Caco-2 (cell line): ENCODE results near the gene VRK1. TPM values are rescaled to one million over a fixed set of nuclear protein-coding genes. Genes with fewer than 3 reads are reported as not detected.

Source experiments
- BruUV-seq: library from RNA; stranded (reverse); fragments of 400-500 nt; replicated peaks from 2 replicates; lab custom pipeline; 2021; lab: Mats Ljungman, UMichigan
- CTCF ChIA-PET: fragments of 300-600 bp; sonication (Branson Sonifier 250); formaldehyde crosslinking; loops from one replicate; lab custom pipeline; 2022; ENCODE audit warnings: antibody characterized with exemption; lab: Charles Lee
- POLR2A ChIA-PET: fragments of 300-600 bp; sonication (Branson Sonifier 250); formaldehyde crosslinking; loops from one replicate; lab custom pipeline; 2022; ENCODE audit warnings: antibody characterized with exemption; lab: Charles Lee
- DNase-seq, 2 experiments: peaks; one replicate each; pipeline versions ENCODE4 v3.0.0 to v3.0.0-alpha.2; 2020 to 2022
- H3K27me3 ChIP-seq: replicated peaks from 2 replicates; pipeline ENCODE4 v1.6.0; 2011; ENCODE audit warnings: low read length; ENCODE audit not compliant: control insufficient read depth, insufficient read depth
- H3K36me3 ChIP-seq: 2 replicates; pipeline ENCODE4 v1.5.1; 2011; ENCODE audit warnings: low read length; ENCODE audit not compliant: control insufficient read depth, insufficient read depth
- H3K4me1 ChIP-seq: fragments of 250-450 bp; sonication (Bioruptor Pico); 2 replicates; pipeline ENCODE4 v1.5.1; 2020; ENCODE audit warnings: mild to moderate bottlenecking
- H3K4me3 ChIP-seq: 2 replicates; pipeline ENCODE4 v1.5.1; 2011; ENCODE audit warnings: low read depth, mild to moderate bottlenecking, control low read depth, low read length
- H3K9me3 ChIP-seq: fragments of 250-450 bp; sonication (Bioruptor Pico); 2 replicates; pipeline ENCODE4 v1.5.1; 2020; ENCODE audit warnings: mild to moderate bottlenecking, moderate library complexity
- H3K27ac Mint-ChIP-seq: one replicate; pipeline ENCODE4 v1.8.0; 2022; ENCODE audit warnings: mixed read lengths; ENCODE audit not compliant: unreplicated experiment
- H3K27me3 Mint-ChIP-seq: one replicate; pipeline ENCODE4 v1.8.0; 2022; ENCODE audit warnings: mixed read lengths; ENCODE audit not compliant: insufficient read depth, unreplicated experiment
- H3K36me3 Mint-ChIP-seq: one replicate; pipeline ENCODE4 v1.8.0; 2022; ENCODE audit warnings: mild to moderate bottlenecking, mixed read lengths; ENCODE audit not compliant: insufficient read depth, unreplicated experiment
- H3K4me1 Mint-ChIP-seq: one replicate; pipeline ENCODE4 v1.8.0; 2022; ENCODE audit warnings: low read depth, mixed read lengths; ENCODE audit not compliant: unreplicated experiment
- H3K4me3 Mint-ChIP-seq: one replicate; pipeline ENCODE4 v1.8.0; 2022; ENCODE audit warnings: mild to moderate bottlenecking, moderate library complexity, mixed read lengths; ENCODE audit not compliant: unreplicated experiment
- H3K9me3 Mint-ChIP-seq: one replicate; pipeline ENCODE4 v1.8.0; 2022; ENCODE audit warnings: mixed read lengths; ENCODE audit not compliant: unreplicated experiment
- intact Hi-C: fragments of 100-400 bp; cut with micrococcal nuclease; formaldehyde crosslinking; loops from one replicate; pipeline ENCODE4 v1.10.0; 2022; ENCODE audit not compliant: unreplicated experiment
- total RNA-seq: library from RNA; stranded (reverse); gene quantifications from 2 replicates; pipeline ENCODE4 v1.2.3, GENCODE V29; 2022
- TF ChIP-seq, protein P1 (sequence below), 2 experiments: fragments of 200-600 bp in 1 of 2; IDR thresholded peaks; 1 replicate in 1 of 2; 2 replicates in 1 of 2; pipeline versions ENCODE4 v1.5.1 to v1.8.0; 2011 to 2022; ENCODE audit warnings: antibody characterized with exemption in 1 of 2, control low read depth in 1 of 2, inconsistent platforms in 1 of 2, low read depth in 1 of 2, low read length in 1 of 2, mild to moderate bottlenecking in 1 of 2, moderate library complexity in 1 of 2; ENCODE audit not compliant: insufficient read depth in 1 of 2, severe bottlenecking in 1 of 2, unreplicated experiment in 1 of 2

The VRK1 gene
- total RNA-seq, 1 experiment from 2014 or later = 42.1 TPM

- no peaks in the 10 kb centered on the region for H3K9me3 ChIP-seq
- H3K4me1 ChIP-seq = no peaks in the 10 kb centered on the region
- H3K36me3 ChIP-seq = no peaks in the 10 kb centered on the region
- DNase-seq = no peak
- H3K4me3 ChIP-seq = no peak overlapping the region
- TF ChIP-seq, protein P1, sequence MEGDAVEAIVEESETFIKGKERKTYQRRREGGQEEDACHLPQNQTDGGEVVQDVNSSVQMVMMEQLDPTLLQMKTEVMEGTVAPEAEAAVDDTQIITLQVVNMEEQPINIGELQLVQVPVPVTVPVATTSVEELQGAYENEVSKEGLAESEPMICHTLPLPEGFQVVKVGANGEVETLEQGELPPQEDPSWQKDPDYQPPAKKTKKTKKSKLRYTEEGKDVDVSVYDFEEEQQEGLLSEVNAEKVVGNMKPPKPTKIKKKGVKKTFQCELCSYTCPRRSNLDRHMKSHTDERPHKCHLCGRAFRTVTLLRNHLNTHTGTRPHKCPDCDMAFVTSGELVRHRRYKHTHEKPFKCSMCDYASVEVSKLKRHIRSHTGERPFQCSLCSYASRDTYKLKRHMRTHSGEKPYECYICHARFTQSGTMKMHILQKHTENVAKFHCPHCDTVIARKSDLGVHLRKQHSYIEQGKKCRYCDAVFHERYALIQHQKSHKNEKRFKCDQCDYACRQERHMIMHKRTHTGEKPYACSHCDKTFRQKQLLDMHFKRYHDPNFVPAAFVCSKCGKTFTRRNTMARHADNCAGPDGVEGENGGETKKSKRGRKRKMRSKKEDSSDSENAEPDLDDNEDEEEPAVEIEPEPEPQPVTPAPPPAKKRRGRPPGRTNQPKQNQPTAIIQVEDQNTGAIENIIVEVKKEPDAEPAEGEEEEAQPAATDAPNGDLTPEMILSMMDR (IDR thresholded peaks at IDR 0.05; ENCODE audit: insufficient read depth in 1 of 2, low read depth in 1 of 2, low read length in 1 of 2, severe bottlenecking in 1 of 2, unreplicated experiment in 1 of 2) = no peak
- no peaks in the 10 kb centered on the region for H3K27me3 ChIP-seq
- H3K4me1 Mint-ChIP-seq = peaks cover 4% of the 10 kb centered on the region
- intact Hi-C loops = no loop called here
- POLR2A ChIA-PET = no interaction called here
- no peak overlapping the region for H3K4me3 Mint-ChIP-seq
- H3K27me3 Mint-ChIP-seq = peaks cover 12% of the 10 kb centered on the region
- no peak overlapping the region for H3K27ac Mint-ChIP-seq
- BruUV-seq = no TSS peak
- CTCF ChIA-PET = no interaction called here
- H3K36me3 Mint-ChIP-seq = no peaks in the 10 kb centered on the region
- H3K9me3 Mint-ChIP-seq = no peaks in the 10 kb centered on the region
Measured at GRCh38 chr14:96793547-96793946, 3.6 kb upstream of the VRK1 start.

DNA sequence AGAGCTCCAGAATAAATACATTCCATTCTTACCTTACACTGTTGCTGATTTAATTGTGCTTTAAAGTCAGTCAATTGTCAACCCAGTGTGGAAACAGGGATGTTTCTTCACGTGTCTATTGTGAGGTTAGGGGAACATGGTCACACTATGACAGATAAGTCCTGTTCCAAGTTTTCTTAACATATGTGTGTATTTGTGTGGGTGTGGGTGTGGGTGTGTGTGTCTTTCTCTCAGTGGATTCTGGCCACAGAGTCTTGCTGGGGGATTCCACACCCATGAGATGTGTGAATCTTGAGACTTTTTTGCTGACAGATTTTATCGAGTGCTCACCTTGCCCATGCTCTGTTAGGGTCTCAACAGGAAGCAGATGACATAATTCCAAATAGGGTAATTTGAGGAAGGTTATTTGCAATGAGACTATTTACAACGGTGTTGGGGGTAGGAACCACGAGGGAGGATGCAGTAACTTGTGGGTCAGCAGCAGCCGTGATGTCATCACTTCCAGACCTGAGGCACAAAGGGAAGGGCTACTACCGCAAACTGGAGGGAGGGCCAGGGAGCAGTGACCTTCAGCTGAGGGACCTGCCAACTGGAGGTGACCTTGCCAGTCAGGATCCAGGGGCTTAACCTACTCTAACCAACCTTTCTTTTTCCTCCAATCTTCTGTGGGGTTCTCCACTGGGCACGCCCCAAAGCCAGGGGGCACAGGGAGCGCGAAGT is 1.9 kb upstream of the VRK1 start:
- POLR2A ChIA-PET = no interaction called here
- Mint-ChIP-seq H3K4me1 (peaks cover 8% of the 10 kb centered on the region), H3K4me3 (no peak overlapping the region), H3K9me3 (no peaks in the 10 kb centered on the region), H3K27me3 (peaks cover under 1% of the 10 kb centered on the region), H3K36me3 (no peaks in the 10 kb centered on the region), H3K27ac (no peak overlapping the region)
- H3K27me3 ChIP-seq = no peaks in the 10 kb centered on the region
- no peak for DNase-seq
- intact Hi-C loops = no loop called here
- H3K4me1 ChIP-seq = no peaks in the 10 kb centered on the region
- TF ChIP-seq, protein P1 (IDR thresholded peaks at IDR 0.05; ENCODE audit: insufficient read depth in 1 of 2, low read depth in 1 of 2, low read length in 1 of 2, severe bottlenecking in 1 of 2, unreplicated experiment in 1 of 2) = no peak
- H3K4me3 ChIP-seq = no peak overlapping the region
- no peaks in the 10 kb centered on the region for H3K9me3 ChIP-seq
- BruUV-seq = no TSS peak
- H3K36me3 ChIP-seq = no peaks in the 10 kb centered on the region
- CTCF ChIA-PET = no interaction called here

GRCh38 chr14:96797582-96798349 is 584 bp downstream of the VRK1 start:
- Histone ChIP-seq H3K27me3 (no peaks in the 10 kb centered on the region), H3K4me3 (peak overlapping the region; percentile 83), H3K36me3 (no peaks in the 10 kb centered on the region), H3K4me1 (no peaks in the 10 kb centered on the region), H3K9me3 (no peaks in the 10 kb centered on the region)
- H3K27ac Mint-ChIP-seq = peak overlapping the region; percentile 82
- intact Hi-C loops = loop anchor here (2.0 kb wide), 1 partner anchor 35 kb away; no protein-coding TSS in a partner anchor
- peaks cover 8% of the 10 kb centered on the region for H3K4me1 Mint-ChIP-seq
- ChIA-PET POLR2A (interaction anchor here (1.1 kb wide), 1 partner anchor 9 kb away, joined by 17 read pairs; no protein-coding TSS in a partner anchor), CTCF (interaction anchor here (1.6 kb wide), 1 partner anchor 55 kb away, joined by 10 read pairs; no protein-coding TSS in a partner anchor)
- H3K27me3 Mint-ChIP-seq = no peaks in the 10 kb centered on the region
- no peaks in the 10 kb centered on the region for H3K9me3 Mint-ChIP-seq
- TF ChIP-seq, protein P1 (IDR thresholded peaks at IDR 0.05; ENCODE audit: insufficient read depth in 1 of 2, low read depth in 1 of 2, low read length in 1 of 2, severe bottlenecking in 1 of 2, unreplicated experiment in 1 of 2) = no peak
- peak in 1 of 2 experiments; percentile 51 for DNase-seq
- no TSS peak for BruUV-seq
- H3K4me3 Mint-ChIP-seq = peak overlapping the region; percentile 89
- no peaks in the 10 kb centered on the region for H3K36me3 Mint-ChIP-seq
